ENCODE measurements around the gene FBXO8. TPM values are rescaled to one million over a fixed set of nuclear protein-coding genes. Genes with fewer than 3 reads are reported as not detected.

The FBXO8 gene
- total RNA-seq = 30.1 and 32.2 TPM in 2 replicates

- Histone ChIP-seq H3K4me2 (ENCODE audit: insufficient read depth, low read length) (peak within 1 kb of the TSS; percentile 85), H3K9me3 (ENCODE audit: low read depth, low read length) (no peaks in the 10 kb centered on the region), H2AFZ (ENCODE audit: low read length) (peak within 1 kb of the TSS; percentile 99), H3K27me3 (ENCODE audit: insufficient read depth, low read length) (no peaks in the 10 kb centered on the region), H3K79me2 (ENCODE audit: insufficient read depth, low read length) (peaks cover 69% of the 10 kb centered on the region), H3K4me3 (ENCODE audit: insufficient read depth, low read length) (peak within 1 kb of the TSS; percentile 88), H3K36me3 (ENCODE audit: insufficient read depth, low read length) (no peaks in the 10 kb centered on the region), H3K27ac (ENCODE audit: low read depth, low read length) (peak within 1 kb of the TSS; percentile 99), H3K4me1 (ENCODE audit: insufficient read depth, low read length) (peaks cover 15% of the 10 kb centered on the region), H4K20me1 (ENCODE audit: insufficient read depth, low read length) (no peaks in the 10 kb centered on the region)
- TF ChIP-seq, protein P1, sequence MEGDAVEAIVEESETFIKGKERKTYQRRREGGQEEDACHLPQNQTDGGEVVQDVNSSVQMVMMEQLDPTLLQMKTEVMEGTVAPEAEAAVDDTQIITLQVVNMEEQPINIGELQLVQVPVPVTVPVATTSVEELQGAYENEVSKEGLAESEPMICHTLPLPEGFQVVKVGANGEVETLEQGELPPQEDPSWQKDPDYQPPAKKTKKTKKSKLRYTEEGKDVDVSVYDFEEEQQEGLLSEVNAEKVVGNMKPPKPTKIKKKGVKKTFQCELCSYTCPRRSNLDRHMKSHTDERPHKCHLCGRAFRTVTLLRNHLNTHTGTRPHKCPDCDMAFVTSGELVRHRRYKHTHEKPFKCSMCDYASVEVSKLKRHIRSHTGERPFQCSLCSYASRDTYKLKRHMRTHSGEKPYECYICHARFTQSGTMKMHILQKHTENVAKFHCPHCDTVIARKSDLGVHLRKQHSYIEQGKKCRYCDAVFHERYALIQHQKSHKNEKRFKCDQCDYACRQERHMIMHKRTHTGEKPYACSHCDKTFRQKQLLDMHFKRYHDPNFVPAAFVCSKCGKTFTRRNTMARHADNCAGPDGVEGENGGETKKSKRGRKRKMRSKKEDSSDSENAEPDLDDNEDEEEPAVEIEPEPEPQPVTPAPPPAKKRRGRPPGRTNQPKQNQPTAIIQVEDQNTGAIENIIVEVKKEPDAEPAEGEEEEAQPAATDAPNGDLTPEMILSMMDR (IDR thresholded peaks at IDR 0.05; ENCODE audit: extremely low read depth, low read depth, low read length) = no peak
- peak; percentile 77 for DNase-seq (ENCODE audit: insufficient read length, low spot score, missing footprints)
Observed at GRCh38 chr4:174283507-174284471, at the start of gene FBXO8, which contains the start of gene CEP44. Gene FBXO8, minus strand, starts transcription at chr4:174283667. Its CDS starts 20,575 bp downstream, at chr4:174263092. Gene CEP44, plus strand, starts transcription at chr4:174283911. Its CDS starts 15,211 bp downstream, at chr4:174299122.

GRCh38 chr4:174332741-174333493 is 49.5 kb upstream of the FBXO8 start:
- H4K20me1 ChIP-seq (ENCODE audit: insufficient read depth, low read length) = no peaks in the 10 kb centered on the region

DNA sequence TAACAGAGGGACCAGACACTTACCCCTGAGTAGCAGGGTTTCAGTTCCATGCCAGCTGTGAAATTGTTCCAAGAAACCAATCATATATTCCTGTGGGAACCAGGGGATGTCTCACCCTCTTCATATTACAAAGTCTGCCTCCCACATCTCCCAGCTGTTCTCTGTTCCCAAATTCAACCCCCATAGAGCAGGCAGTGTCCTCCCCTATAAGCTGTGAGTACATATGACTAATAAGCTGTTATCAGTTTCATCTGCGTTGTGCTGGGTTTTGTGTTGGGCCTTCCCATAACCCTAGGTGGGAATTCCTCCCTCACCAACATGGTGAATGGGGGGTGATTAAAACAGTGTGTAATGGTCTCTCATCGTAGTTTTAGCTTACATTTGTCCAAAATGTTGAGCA is 41.3 kb upstream of the FBXO8 start:
- Histone ChIP-seq H3K27me3 (ENCODE audit: insufficient read depth, low read length) (no peaks in the 10 kb centered on the region), H3K4me1 (ENCODE audit: insufficient read depth, low read length) (peaks cover 11% of the 10 kb centered on the region), H3K27ac (ENCODE audit: low read depth, low read length) (no peak overlapping the region), H3K36me3 (ENCODE audit: insufficient read depth, low read length) (no peaks in the 10 kb centered on the region), H3K4me3 (ENCODE audit: insufficient read depth, low read length) (no peak overlapping the region), H3K4me2 (ENCODE audit: insufficient read depth, low read length) (no peak overlapping the region), H3K79me2 (ENCODE audit: insufficient read depth, low read length) (no peaks in the 10 kb centered on the region), H2AFZ (ENCODE audit: low read length) (no peak overlapping the region), H4K20me1 (ENCODE audit: insufficient read depth, low read length) (no peaks in the 10 kb centered on the region), H3K9me3 (ENCODE audit: low read depth, low read length) (no peaks in the 10 kb centered on the region)
- DNase-seq (ENCODE audit: insufficient read length, low spot score, missing footprints) = no peak
- TF ChIP-seq, protein P1 (IDR thresholded peaks at IDR 0.05; ENCODE audit: extremely low read depth, low read depth, low read length) = no peak

More at GRCh38 chr4:174332741-174333493, 49.5 kb upstream of the FBXO8 start:
- no peaks in the 10 kb centered on the region for H3K9me3 ChIP-seq (ENCODE audit: low read depth, low read length)
- DNase-seq (ENCODE audit: insufficient read length, low spot score, missing footprints) = no peak
- H3K4me3 ChIP-seq (ENCODE audit: insufficient read depth, low read length) = no peak overlapping the region
- H3K27ac ChIP-seq (ENCODE audit: low read depth, low read length) = no peak overlapping the region
- H3K27me3 ChIP-seq (ENCODE audit: insufficient read depth, low read length) = no peaks in the 10 kb centered on the region
- H3K79me2 ChIP-seq (ENCODE audit: insufficient read depth, low read length) = no peaks in the 10 kb centered on the region
- no peaks in the 10 kb centered on the region for H3K36me3 ChIP-seq (ENCODE audit: insufficient read depth, low read length)
- H3K4me1 ChIP-seq (ENCODE audit: insufficient read depth, low read length) = no peaks in the 10 kb centered on the region
- TF ChIP-seq, protein P1 (IDR thresholded peaks at IDR 0.05; ENCODE audit: extremely low read depth, low read depth, low read length) = no peak
- no peak overlapping the region for H3K4me2 ChIP-seq (ENCODE audit: insufficient read depth, low read length)
- no peak overlapping the region for H2AFZ ChIP-seq (ENCODE audit: low read length)
